Measurements from ENCODE around the gene DGKD.

DGKD gene

GRCh38 chr2:233412405-233412804 lies 58.1 kb downstream of the DGKD start:
- DNase-seq (ENCODE audit: low spot score): no peak

GRCh38 chr2:233413046-233413445 lies 58.8 kb downstream of the DGKD start:
- DNase-seq (ENCODE audit: low spot score): no peak

- DNase-seq (ENCODE audit: low spot score): no peak
Observed at GRCh38 chr2:233413559-233414272, 59.4 kb downstream of the DGKD start.

- no peak for DNase-seq (ENCODE audit: low spot score)
Observed at GRCh38 chr2:233414273-233414654, 60.0 kb downstream of the DGKD start.

- DNase-seq (ENCODE audit: low spot score): peak; percentile 79
Observed at GRCh38 chr2:233414777-233415570, 60.7 kb downstream of the DGKD start.

GRCh38 chr2:233416199-233416598 lies 61.9 kb downstream of the DGKD start:
- DNase-seq (ENCODE audit: low spot score): no peak

GRCh38 chr2:233416706-233417105 lies 62.4 kb downstream of the DGKD start:
- no peak for DNase-seq (ENCODE audit: low spot score)

GRCh38 chr2:233417282-233417681 lies 63.0 kb downstream of the DGKD start:
- DNase-seq (ENCODE audit: low spot score): no peak

GRCh38 chr2:233418052-233418760 lies 63.9 kb downstream of the DGKD start:
- no peak for DNase-seq (ENCODE audit: low spot score)

GRCh38 chr2:233418761-233419546 lies 64.7 kb downstream of the DGKD start:
- peak; percentile 38 for DNase-seq (ENCODE audit: low spot score)

- peak; percentile 67 for DNase-seq (ENCODE audit: low spot score)
Observed at GRCh38 chr2:233419602-233420391, 65.5 kb downstream of the DGKD start.

- no peak for DNase-seq (ENCODE audit: low spot score)
Observed at GRCh38 chr2:233421091-233421816, 67.0 kb downstream of the DGKD start.

- DNase-seq (ENCODE audit: low spot score): peak; percentile 71
Observed at GRCh38 chr2:233422050-233422639, 67.9 kb downstream of the DGKD start.

GRCh38 chr2:233422649-233423551 lies 68.6 kb downstream of the DGKD start:
- DNase-seq (ENCODE audit: low spot score): no peak

GRCh38 chr2:233423552-233423860 lies 69.2 kb downstream of the DGKD start:
- no peak for DNase-seq (ENCODE audit: low spot score)

- DNase-seq (ENCODE audit: low spot score): no peak
Observed at GRCh38 chr2:233424154-233424951, 70.1 kb downstream of the DGKD start.

- DNase-seq (ENCODE audit: low spot score): peak; percentile 71
Observed at GRCh38 chr2:233426619-233427342, 72.5 kb downstream of the DGKD start.

- no peak for DNase-seq (ENCODE audit: low spot score)
Observed at GRCh38 chr2:233428008-233428407, 73.7 kb downstream of the DGKD start.
